HG02798 (cell line): ENCODE measurements around the gene PLPPR5.

Experiments
- ATAC-seq: cut with Tn5 transposase; IDR thresholded peaks from one replicate; pipeline ENCODE4 v1.9.1; 2021; ENCODE audit warnings: mild to moderate bottlenecking; ENCODE audit not compliant: unreplicated experiment, poor library complexity

Gene PLPPR5

GRCh38 chr1:98870959-98871903 is 133.4 kb downstream of the PLPPR5 start:
- ATAC-seq = peak; percentile 97

- ATAC-seq = no peak
Measured at GRCh38 chr1:98865796-98866195, 138.9 kb downstream of the PLPPR5 start.

GRCh38 chr1:98860329-98860728 is 144.3 kb downstream of the PLPPR5 start:
- no peak for ATAC-seq

GRCh38 chr1:98854137-98854536 is 150.5 kb downstream of the PLPPR5 start:
- no peak for ATAC-seq

GRCh38 chr1:98849969-98850636 is 154.6 kb downstream of the PLPPR5 start:
- peak; percentile 69 for ATAC-seq

- ATAC-seq = no peak
Measured at GRCh38 chr1:98842241-98842640, 162.4 kb downstream of the PLPPR5 start.
